H1 (cell line): ENCODE measurements around the gene ALDH5A1.

Experiments
- BACH1 ChIP-seq: IDR thresholded peaks from 2 replicates; pipeline ENCODE4 v1.6.1; 2012; ENCODE audit warnings: low read length, improper control_type of control experiment
- EP300 ChIP-seq, 2 experiments: IDR thresholded peaks; 1 replicate in 1 of 2; 2 replicates in 1 of 2; pipeline ENCODE4 v1.6.1; 2011 to 2012; ENCODE audit warnings: low read depth in 2 of 2, low read length in 2 of 2, mild to moderate bottlenecking in 2 of 2, borderline replicate concordance in 1 of 2, inconsistent platforms in 1 of 2, moderate library complexity in 1 of 2
- JUN ChIP-seq: IDR thresholded peaks from 2 replicates; pipeline ENCODE4 v1.6.1; 2011; ENCODE audit warnings: low read depth, mild to moderate bottlenecking, improper control_type of control experiment, low read length
- POLR2A ChIP-seq, 2 experiments: IDR thresholded peaks; 1 replicate in 1 of 2; 2 replicates in 1 of 2; pipeline ENCODE4 v1.6.1; 2011; ENCODE audit warnings: low read depth in 2 of 2, low read length in 2 of 2, mild to moderate bottlenecking in 2 of 2; ENCODE audit errors: control extremely low read depth in 1 of 2
- POLR2AphosphoS5 ChIP-seq: IDR thresholded peaks from 2 replicates; pipeline ENCODE4 v1.6.1; 2011; ENCODE audit warnings: low read depth, low read length
- RAD21 ChIP-seq, 2 experiments: IDR thresholded peaks in 1 of 2; conservative IDR thresholded peaks in 1 of 2; 2 replicates each; pipeline ENCODE4 v1.6.1; 2011; ENCODE audit warnings: low read depth in 2 of 2, low read length in 2 of 2, improper control_type of control experiment in 1 of 2, inconsistent platforms in 1 of 2, mild to moderate bottlenecking in 1 of 2, moderate library complexity in 1 of 2
- SIN3A ChIP-seq, 2 experiments: IDR thresholded peaks in 1 of 2; conservative IDR thresholded peaks in 1 of 2; 2 replicates each; pipeline ENCODE4 v1.6.1; 2011 to 2012; ENCODE audit warnings: low read length in 2 of 2, improper control_type of control experiment in 1 of 2, low read depth in 1 of 2, mild to moderate bottlenecking in 1 of 2
- SP4 ChIP-seq: IDR thresholded peaks from 2 replicates; pipeline ENCODE4 v1.6.1; 2012; ENCODE audit warnings: low read length, inconsistent platforms
- TAF1 ChIP-seq: IDR thresholded peaks from 2 replicates; pipeline ENCODE4 v1.6.1; 2011; ENCODE audit warnings: mild to moderate bottlenecking, low read depth, low read length
- YY1 ChIP-seq: IDR thresholded peaks from 2 replicates; pipeline ENCODE4 v1.6.1; 2011; ENCODE audit warnings: low read depth, mild to moderate bottlenecking, low read length
- TF ChIP-seq, protein P1 (sequence below), 3 experiments: IDR thresholded peaks; 1 replicate in 2 of 3; 2 replicates in 1 of 3; pipeline versions ENCODE4 v1.5.1 to v1.6.1; 2011; ENCODE audit warnings: low read length in 3 of 3, mild to moderate bottlenecking in 3 of 3, inconsistent platforms in 2 of 3, low read depth in 1 of 3, moderate library complexity in 1 of 3; ENCODE audit not compliant: insufficient read depth in 1 of 3; ENCODE audit errors: control extremely low read depth in 1 of 3
- TF ChIP-seq, protein P2 (sequence below): IDR thresholded peaks from 2 replicates; pipeline ENCODE4 v1.6.1; 2011; ENCODE audit warnings: low read depth, mild to moderate bottlenecking, low read length; ENCODE audit not compliant: insufficient read depth

DNA sequence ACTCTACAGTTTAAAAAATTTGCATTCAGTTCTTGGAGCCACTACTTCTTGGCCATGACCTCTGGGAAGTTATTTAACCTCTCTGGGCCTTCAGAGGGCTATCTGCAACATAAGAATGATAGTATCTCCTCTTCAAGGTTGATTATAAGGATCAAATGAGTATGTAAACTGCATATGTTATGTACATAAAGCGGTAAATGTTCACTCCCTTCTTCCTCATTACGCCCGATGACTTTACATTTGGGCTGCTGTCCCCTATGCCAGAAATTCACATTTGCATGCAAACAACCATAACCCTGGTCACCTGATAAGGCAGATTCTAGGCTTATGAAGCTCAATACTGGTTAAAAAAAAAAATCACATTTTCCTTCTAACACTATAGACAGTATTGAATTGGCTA lies 50.4 kb downstream of the ALDH5A1 start:
- TF ChIP-seq POLR2A (IDR thresholded peaks at IDR 0.05; ENCODE audit: control extremely low read depth in 1 of 2, low read depth in 2 of 2, low read length in 2 of 2) (no peak), SIN3A (conservative IDR thresholded peaks at IDR 0.05 in 1 of 2, IDR thresholded peaks at IDR 0.05 in 1 of 2; ENCODE audit: low read depth in 1 of 2, low read length in 2 of 2) (no peak), SP4 (no peak), YY1 (no peak), JUN (no peak), POLR2AphosphoS5 (no peak), BACH1 (no peak), TAF1 (no peak), EP300 (IDR thresholded peaks at IDR 0.05; ENCODE audit: borderline replicate concordance in 1 of 2, low read depth in 2 of 2, low read length in 2 of 2) (no peak), RAD21 (IDR thresholded peaks at IDR 0.05 in 1 of 2, conservative IDR thresholded peaks at IDR 0.05 in 1 of 2; ENCODE audit: low read depth in 2 of 2, low read length in 2 of 2) (no peak)
- TF ChIP-seq, protein P1, sequence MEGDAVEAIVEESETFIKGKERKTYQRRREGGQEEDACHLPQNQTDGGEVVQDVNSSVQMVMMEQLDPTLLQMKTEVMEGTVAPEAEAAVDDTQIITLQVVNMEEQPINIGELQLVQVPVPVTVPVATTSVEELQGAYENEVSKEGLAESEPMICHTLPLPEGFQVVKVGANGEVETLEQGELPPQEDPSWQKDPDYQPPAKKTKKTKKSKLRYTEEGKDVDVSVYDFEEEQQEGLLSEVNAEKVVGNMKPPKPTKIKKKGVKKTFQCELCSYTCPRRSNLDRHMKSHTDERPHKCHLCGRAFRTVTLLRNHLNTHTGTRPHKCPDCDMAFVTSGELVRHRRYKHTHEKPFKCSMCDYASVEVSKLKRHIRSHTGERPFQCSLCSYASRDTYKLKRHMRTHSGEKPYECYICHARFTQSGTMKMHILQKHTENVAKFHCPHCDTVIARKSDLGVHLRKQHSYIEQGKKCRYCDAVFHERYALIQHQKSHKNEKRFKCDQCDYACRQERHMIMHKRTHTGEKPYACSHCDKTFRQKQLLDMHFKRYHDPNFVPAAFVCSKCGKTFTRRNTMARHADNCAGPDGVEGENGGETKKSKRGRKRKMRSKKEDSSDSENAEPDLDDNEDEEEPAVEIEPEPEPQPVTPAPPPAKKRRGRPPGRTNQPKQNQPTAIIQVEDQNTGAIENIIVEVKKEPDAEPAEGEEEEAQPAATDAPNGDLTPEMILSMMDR (IDR thresholded peaks at IDR 0.05; ENCODE audit: control extremely low read depth in 1 of 3, insufficient read depth in 1 of 3, low read depth in 1 of 3, low read length in 3 of 3) = no peak
- TF ChIP-seq, protein P2, sequence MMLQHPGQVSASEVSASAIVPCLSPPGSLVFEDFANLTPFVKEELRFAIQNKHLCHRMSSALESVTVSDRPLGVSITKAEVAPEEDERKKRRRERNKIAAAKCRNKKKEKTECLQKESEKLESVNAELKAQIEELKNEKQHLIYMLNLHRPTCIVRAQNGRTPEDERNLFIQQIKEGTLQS = no peak
